Measurements from ENCODE around the gene TNPO3. TPM values are rescaled to one million over a fixed set of nuclear protein-coding genes. Genes with fewer than 3 reads are reported as not detected.

Gene TNPO3
- total RNA-seq, 1 donor from 2014 or later: 48.3 TPM

- no peak for DNase-seq
These were observed 148.7 kb downstream of the TNPO3 start for GRCh38 chr7:128906001-128906765.

- peak; percentile 57 for DNase-seq
These were observed 150.3 kb downstream of the TNPO3 start for GRCh38 chr7:128904381-128905197.

Small RNA genes lying within 50 kb of the gene (small RNA-seq; reads per million reads assigned to genes)
- gene RN7SL306P (ENCODE audit: low replicate concordance): not detected

Other genes with a start within 250 kb of the TNPO3 start
- 1,540 TPM for gene FLNC, start 224.7 kb downstream of the TNPO3 start, total RNA-seq
- 71.5 TPM for gene ATP6V1F, start 192.3 kb downstream of the TNPO3 start, total RNA-seq
- gene KCP, start 144.4 kb downstream of the TNPO3 start, total RNA-seq: 0.72 TPM
- gene IRF5, start 117.2 kb downstream of the TNPO3 start, total RNA-seq: 1.2 TPM
- gene TSPAN33, start 89.6 kb upstream of the TNPO3 start, total RNA-seq: 20.8 TPM
- gene SMO, start 133.5 kb upstream of the TNPO3 start, total RNA-seq: 37.1 TPM
- gene AHCYL2, start 169.9 kb upstream of the TNPO3 start, total RNA-seq: 29.5 TPM

Measured in tongue (tissue), 3 donors.